HG02840 (cell line): ENCODE results near the gene KTI12.
"Not testable (repeated sequence)": the region's sequence is repeated elsewhere in the genome, so short reads cannot be mapped to it uniquely, and the experiment has no call there.

ENCODE experiments used
- ATAC-seq: cut with Tn5 transposase; IDR thresholded peaks from one replicate; pipeline ENCODE4 v1.9.1; 2021; ENCODE audit warnings: mild to moderate bottlenecking, moderate library complexity, moderate number of reproducible peaks; ENCODE audit not compliant: unreplicated experiment, low FRiP score

KTI12 gene

GRCh38 chr1:52045236-52045635 lies 11.6 kb upstream of the KTI12 start:
- ATAC-seq, result no peak

- no peak for ATAC-seq
Observed at GRCh38 chr1:52041551-52042185, 8.1 kb upstream of the KTI12 start.

- ATAC-seq, result no peak
Observed at GRCh38 chr1:52037909-52038308, 4.3 kb upstream of the KTI12 start.

GRCh38 chr1:52037402-52037814 lies 3.8 kb upstream of the KTI12 start:
- no peak for ATAC-seq

GRCh38 chr1:52034050-52034384 lies 407 bp upstream of the KTI12 start:
- no peak for ATAC-seq

GRCh38 chr1:52032785-52033131 lies 852 bp downstream of the KTI12 start:
- peak; percentile 29 for ATAC-seq

- peak; percentile 5 for ATAC-seq
Observed at GRCh38 chr1:52032124-52032784, 1.4 kb downstream of the KTI12 start.

GRCh38 chr1:52028839-52029238 lies 4.8 kb downstream of the KTI12 start:
- ATAC-seq, result not testable (repeated sequence)

GRCh38 chr1:52028328-52028727 lies 5.3 kb downstream of the KTI12 start:
- no peak for ATAC-seq

GRCh38 chr1:52026278-52026677 lies 7.3 kb downstream of the KTI12 start:
- no peak for ATAC-seq

GRCh38 chr1:52022133-52022532 lies 11.5 kb downstream of the KTI12 start:
- ATAC-seq, result no peak

- no peak for ATAC-seq
Observed at GRCh38 chr1:52008071-52008809, 25.4 kb downstream of the KTI12 start.

GRCh38 chr1:52007215-52008002 lies 26.2 kb downstream of the KTI12 start:
- no peak for ATAC-seq

GRCh38 chr1:52006081-52006553 lies 27.5 kb downstream of the KTI12 start:
- ATAC-seq, result not testable (repeated sequence)

GRCh38 chr1:52005548-52005947 lies 28.1 kb downstream of the KTI12 start:
- ATAC-seq, result not testable (repeated sequence)

- no peak for ATAC-seq
Observed at GRCh38 chr1:52003877-52004276, 29.7 kb downstream of the KTI12 start.

GRCh38 chr1:52002038-52002917 lies 31.3 kb downstream of the KTI12 start:
- no peak for ATAC-seq

- no peak for ATAC-seq
Observed at GRCh38 chr1:51998701-51999100, 34.9 kb downstream of the KTI12 start.

- ATAC-seq, result no peak
Observed at GRCh38 chr1:51997974-51998382, 35.6 kb downstream of the KTI12 start.

GRCh38 chr1:51990478-51990965 lies 43.1 kb downstream of the KTI12 start, which contains the start of gene RAB3B:
RAB3B (minus strand) TSS chr1:51990700; CDS start chr1:51977117, 13,583 bp downstream.
- ATAC-seq, result peak; percentile 82
